Natural killer cell (primary cell): ENCODE data around the gene RALB. TPM values are rescaled to one million over a fixed set of nuclear protein-coding genes. Genes with fewer than 3 reads are reported as not detected.

ENCODE experiments used
- ATAC-seq, 3 donors: fragments of 150-1000 bp in 2 of 3; fragments of 200-7000 bp in 1 of 3; cut with Tn5 transposase; 1 replicate in 1 of 3; 2 replicates in 2 of 3; pipeline ENCODE4 v1.10.0; 2021; ENCODE audit warnings: mild to moderate bottlenecking in 2 of 3, moderate library complexity in 2 of 3
- DNase-seq, 2 donors: peaks; one replicate each; pipeline versions ENCODE4 v3.0.0 to v3.0.0-alpha.2; 2013 to 2021; ENCODE audit warnings: mixed read lengths in 1 of 2
- H3K27ac ChIP-seq: one replicate; pipeline ENCODE4 v1.5.1; 2013; ENCODE audit warnings: mild to moderate bottlenecking, low read length
- H3K27me3 ChIP-seq: one replicate; pipeline ENCODE4 v1.6.1; 2013; ENCODE audit warnings: low read length; ENCODE audit not compliant: control insufficient read depth, insufficient read depth
- H3K36me3 ChIP-seq: one replicate; pipeline ENCODE4 v1.6.1; 2013; ENCODE audit warnings: low read length; ENCODE audit not compliant: control insufficient read depth, insufficient read depth
- H3K4me1 ChIP-seq: one replicate; pipeline ENCODE4 v1.6.1; 2013; ENCODE audit warnings: low read length; ENCODE audit not compliant: control insufficient read depth, insufficient read depth
- H3K4me3 ChIP-seq: one replicate; pipeline ENCODE4 v1.5.1; 2013; ENCODE audit warnings: low read length
- H3K9me3 ChIP-seq: one replicate; pipeline ENCODE4 v1.6.1; 2013; ENCODE audit warnings: low read length; ENCODE audit not compliant: control insufficient read depth, insufficient read depth
- H3K27ac Mint-ChIP-seq, 2 donors: one replicate each; pipeline ENCODE4 v1.8.0; 2022; ENCODE audit warnings: mild to moderate bottlenecking in 2 of 2, mixed read lengths in 2 of 2, moderate library complexity in 1 of 2
- H3K27me3 Mint-ChIP-seq, 2 donors: one replicate each; pipeline ENCODE4 v1.8.0; 2022; ENCODE audit warnings: low read depth in 2 of 2, mixed read lengths in 2 of 2
- H3K36me3 Mint-ChIP-seq: one replicate; pipeline ENCODE4 v1.8.0; 2022; ENCODE audit warnings: mixed read lengths
- H3K4me1 Mint-ChIP-seq, 2 donors: one replicate each; pipeline ENCODE4 v1.8.0; 2022; ENCODE audit warnings: mixed read lengths in 2 of 2
- H3K4me3 Mint-ChIP-seq: one replicate; pipeline ENCODE4 v1.8.0; 2022; ENCODE audit warnings: mild to moderate bottlenecking, moderate library complexity, mixed read lengths
- H3K9me3 Mint-ChIP-seq, 2 donors: one replicate each; pipeline ENCODE4 v1.8.0; 2022; ENCODE audit warnings: mixed read lengths in 2 of 2
- CTCF ChIP-seq: fragments of 200-600 bp; IDR thresholded peaks from one replicate; pipeline ENCODE4 v1.8.0; 2022; ENCODE audit warnings: antibody characterized with exemption
- WGBS: methylation state at CpG from one replicate; pipeline ENCODE4 v1.1.7; 2013; ENCODE audit warnings: missing lambda C conversion rate; ENCODE audit not compliant: insufficient coverage; 5-methylcytosine and 5-hydroxymethylcytosine counted together
- intact Hi-C: fragments of 100-400 bp; cut with micrococcal nuclease; formaldehyde crosslinking; loops from one replicate; pipeline ENCODE4 v1.14.2; 2022
- total RNA-seq, 4 donors: library from RNA; stranded (reverse); fragments of 120-200 nt in 1 of 4; gene quantifications; one replicate each; pipeline versions ENCODE4 v1.2.3 to v1.2.4, GENCODE V29; 2013 to 2022

The RALB gene
- total RNA-seq, 3 donors from 2014 or later (not counting 1 experiment from before 2014, with no cell fraction given): 21.0 to 25.9 (median 25.4) TPM

- Histone ChIP-seq H3K36me3 (no peaks in the 10 kb centered on the region), H3K9me3 (no peaks in the 10 kb centered on the region), H3K27ac (no peak overlapping the region), H3K27me3 (no peaks in the 10 kb centered on the region), H3K4me1 (peaks cover 8% of the 10 kb centered on the region), H3K4me3 (no peak overlapping the region)
- DNase-seq (no peak), ATAC-seq (no peak)
- Mint-ChIP-seq H3K27ac (no peak overlapping the region), H3K4me3 (no peak overlapping the region), H3K4me1 (peaks cover 7 to 10% of the 10 kb centered on the region in 2 donors), H3K27me3 (no peaks in the 10 kb centered on the region), H3K9me3 (no peaks in the 10 kb centered on the region), H3K36me3 (no peaks in the 10 kb centered on the region)
- intact Hi-C loops: no loop called here
- 63% methylated on average over 3 of the region's 3 CpGs for WGBS
- no peak for TF ChIP-seq CTCF
These were observed 48.2 kb upstream of the RALB start for GRCh38 chr2:120204417-120204816.

GRCh38 chr2:120204945-120205670 is 47.5 kb upstream of the RALB start:
- H3K4me3 Mint-ChIP-seq: no peak overlapping the region
- H3K27me3 ChIP-seq: no peaks in the 10 kb centered on the region
- 96% methylated on average over 10 of the region's 12 CpGs for WGBS
- intact Hi-C loops: no loop called here
- no peak overlapping the region for H3K4me3 ChIP-seq
- no peaks in the 10 kb centered on the region for H3K36me3 ChIP-seq
- H3K9me3 ChIP-seq: no peaks in the 10 kb centered on the region
- H3K27ac ChIP-seq: no peak overlapping the region
- H3K4me1 Mint-ChIP-seq: peaks cover 8 to 10% of the 10 kb centered on the region in 2 donors
- no peak overlapping the region for H3K27ac Mint-ChIP-seq
- no peaks in the 10 kb centered on the region for H3K9me3 Mint-ChIP-seq
- no peak for TF ChIP-seq CTCF
- H3K36me3 Mint-ChIP-seq: no peaks in the 10 kb centered on the region
- H3K4me1 ChIP-seq: peaks cover 15% of the 10 kb centered on the region
- H3K27me3 Mint-ChIP-seq: no peaks in the 10 kb centered on the region
- ATAC-seq (no peak), DNase-seq (no peak)

- Mint-ChIP-seq H3K4me1 (peaks cover 8 to 10% of the 10 kb centered on the region in 2 donors), H3K27ac (no peak overlapping the region)
These were observed 46.5 kb upstream of the RALB start for GRCh38 chr2:120206022-120206581.

More at GRCh38 chr2:120206022-120206581, 46.5 kb upstream of the RALB start:
- Histone ChIP-seq H3K9me3 (no peaks in the 10 kb centered on the region), H3K27me3 (no peaks in the 10 kb centered on the region), H3K4me3 (no peak overlapping the region), H3K36me3 (no peaks in the 10 kb centered on the region), H3K4me1 (peaks cover 20% of the 10 kb centered on the region), H3K27ac (no peak overlapping the region)
- ATAC-seq (no peak), DNase-seq (peak in 1 of 2 donors; percentile 47)
- Mint-ChIP-seq H3K36me3 (no peaks in the 10 kb centered on the region), H3K9me3 (no peaks in the 10 kb centered on the region), H3K4me3 (no peak overlapping the region), H3K27me3 (no peaks in the 10 kb centered on the region)
- intact Hi-C loops: no loop called here
- peak; percentile 9 for TF ChIP-seq CTCF
- WGBS: 88% methylated on average over 8 of the region's 8 CpGs
